ENCODE measurements around the gene MRS2.
"Not testable (repeated sequence)": the region's sequence is repeated elsewhere in the genome, so short reads cannot be mapped to it uniquely, and the experiment has no call there.

Gene MRS2

GRCh38 chr6:24402697-24403500 is at the start of gene MRS2:
MRS2 (plus strand) TSS chr6:24402936; CDS start chr6:24403047, 111 bp downstream.
- DNase-seq = peak; percentile 85

- DNase-seq = no peak
Measured at GRCh38 chr6:24353861-24354260, 48.9 kb upstream of the MRS2 start.

GRCh38 chr6:24355393-24355792 is 47.3 kb upstream of the MRS2 start:
- no peak for DNase-seq

GRCh38 chr6:24356310-24356973 is 46.3 kb upstream of the MRS2 start:
- DNase-seq = no peak

GRCh38 chr6:24357336-24358218 is 45.2 kb upstream of the MRS2 start, which contains the start of gene DCDC2:
DCDC2 (minus strand) TSS chr6:24358059; CDS start chr6:24357750, 309 bp downstream.
- DNase-seq = peak; percentile 46

- no peak for DNase-seq
Measured at GRCh38 chr6:24358219-24358821, 44.4 kb upstream of the MRS2 start.

GRCh38 chr6:24359640-24360454 is 42.9 kb upstream of the MRS2 start:
- DNase-seq = peak; percentile 79

- DNase-seq = not testable (repeated sequence)
Measured at GRCh38 chr6:24362363-24362762, 40.4 kb upstream of the MRS2 start.

GRCh38 chr6:24365103-24365633 is 37.6 kb upstream of the MRS2 start:
- DNase-seq = not testable (repeated sequence)

- DNase-seq = no peak
Measured at GRCh38 chr6:24374612-24375011, 28.1 kb upstream of the MRS2 start.

GRCh38 chr6:24376871-24377270 is 25.9 kb upstream of the MRS2 start:
- DNase-seq = no peak

- no peak for DNase-seq
Measured at GRCh38 chr6:24378473-24379097, 24.2 kb upstream of the MRS2 start.

GRCh38 chr6:24381476-24382219 is 21.1 kb upstream of the MRS2 start:
- no peak for DNase-seq

GRCh38 chr6:24382220-24382540 is 20.6 kb upstream of the MRS2 start:
- no peak for DNase-seq

- DNase-seq = not testable (repeated sequence)
Measured at GRCh38 chr6:24382891-24383494, 19.7 kb upstream of the MRS2 start.

- not testable (repeated sequence) for DNase-seq
Measured at GRCh38 chr6:24384369-24385130, 18.2 kb upstream of the MRS2 start.

- DNase-seq = no peak
Measured at GRCh38 chr6:24385536-24386269, 17.0 kb upstream of the MRS2 start.

GRCh38 chr6:24387818-24388217 is 14.9 kb upstream of the MRS2 start:
- DNase-seq = no peak

Data from CD4-positive, alpha-beta T cell treated with Interleukin-12 subunit alpha and Interleukin-12 subunit beta, for 1 hour (primary cell).